Keratinocyte (primary cell): ENCODE results near the gene PAFAH2. TPM values are rescaled to one million over a fixed set of nuclear protein-coding genes. Genes with fewer than 3 reads are reported as not detected.

Experiments
- DNase-seq: peaks from one replicate; pipeline ENCODE4 v3.0.0-alpha.2; 2011; ENCODE audit warnings: low read depth, missing footprints, low spot score
- FAIRE-seq: peaks from 2 replicates; lab custom pipeline; 2011; peaks lifted over from hg19 to GRCh38; lab: Jason Lieb, UNC
- H2AFZ ChIP-seq: 2 replicates; pipeline ENCODE4 v1.6.0; 2012; ENCODE audit warnings: low read length, control low read depth, inconsistent platforms; ENCODE audit not compliant: control insufficient read depth
- H3K27ac ChIP-seq: 2 replicates; pipeline ENCODE4 v1.5.1; 2011; ENCODE audit warnings: low read length; ENCODE audit not compliant: control insufficient read depth, insufficient read depth
- H3K27me3 ChIP-seq: 3 replicates; pipeline ENCODE4 v1.6.0; 2011; ENCODE audit warnings: low read length; ENCODE audit not compliant: control insufficient read depth, insufficient read depth; ENCODE audit errors: extremely low read depth
- H3K36me3 ChIP-seq, 2 experiments: 2 replicates in 1 of 2; 3 replicates in 1 of 2; pipeline ENCODE4 v1.5.1; 2011; ENCODE audit warnings: low read length in 2 of 2, mild to moderate bottlenecking in 1 of 2; ENCODE audit not compliant: control insufficient read depth in 2 of 2, insufficient read depth in 2 of 2; ENCODE audit errors: extremely low read depth in 1 of 2
- H3K4me1 ChIP-seq: 3 replicates; pipeline ENCODE4 v1.5.1; 2011; ENCODE audit warnings: low read length; ENCODE audit not compliant: control insufficient read depth, insufficient read depth; ENCODE audit errors: extremely low read depth
- H3K4me2 ChIP-seq: 3 replicates; pipeline ENCODE4 v1.6.0; 2011; ENCODE audit warnings: low read depth, low read length; ENCODE audit not compliant: control insufficient read depth, insufficient read depth; ENCODE audit errors: extremely low read depth
- H3K4me3 ChIP-seq, 3 experiments: fragments of 200-600 bp in 1 of 3; sonication (generic) in 1 of 3; 2 replicates in 2 of 3; 3 replicates in 1 of 3; pipeline ENCODE4 v1.5.1; 2011 to 2016; ENCODE audit warnings: low read length in 3 of 3, mild to moderate bottlenecking in 3 of 3, control low read depth in 2 of 3, inconsistent platforms in 1 of 3, low read depth in 1 of 3, mixed read lengths in 1 of 3, mixed run types in 1 of 3, moderate library complexity in 1 of 3; ENCODE audit not compliant: control insufficient read depth in 2 of 3, insufficient read depth in 2 of 3; ENCODE audit errors: extremely low read depth in 1 of 3
- H3K79me2 ChIP-seq: 2 replicates; pipeline ENCODE4 v1.6.0; 2012; ENCODE audit warnings: low read length; ENCODE audit not compliant: control insufficient read depth, insufficient read depth
- H3K9ac ChIP-seq: 3 replicates; pipeline ENCODE4 v1.6.0; 2011; ENCODE audit warnings: low read length; ENCODE audit not compliant: control insufficient read depth, insufficient read depth; ENCODE audit errors: extremely low read depth
- H3K9me1 ChIP-seq: 3 replicates; pipeline ENCODE4 v1.6.0; 2011; ENCODE audit warnings: low read length; ENCODE audit not compliant: control insufficient read depth, insufficient read depth; ENCODE audit errors: extremely low read depth
- H3K9me3 ChIP-seq: 2 replicates; pipeline ENCODE4 v1.5.1; 2012; ENCODE audit warnings: low read depth, low read length; ENCODE audit not compliant: control insufficient read depth
- H4K20me1 ChIP-seq: 3 replicates; pipeline ENCODE4 v1.6.0; 2011; ENCODE audit warnings: low read length; ENCODE audit not compliant: control insufficient read depth, insufficient read depth; ENCODE audit errors: extremely low read depth
- EZH2 ChIP-seq: IDR thresholded peaks from one replicate; pipeline ENCODE4 v1.6.1; 2012; ENCODE audit warnings: inconsistent platforms, mild to moderate bottlenecking, low read length, moderate library complexity
- dilution Hi-C: fragments of 300-500 bp; cut with MboI; formaldehyde crosslinking; loops from one replicate; pipeline ENCODE4 v1.7.0; 2020; ENCODE audit warnings: low sequenced_read_pairs; ENCODE audit not compliant: extremely low pct_ligation_motif_present
- polyA plus RNA-seq, 5 experiments: library from polyadenylated mRNA; depleted of rRNA in 3 of 5; stranded (reverse) in 3 of 5; stranded (forward) in 1 of 5; unstranded in 1 of 5; fragments of >200 nt; gene quantifications; 1 replicate in 1 of 5; 2 replicates in 3 of 5; 3 replicates in 1 of 5; pipeline versions ENCODE4 v1.2.1 to v1.2.3, GENCODE V29; 2011 to 2012; ENCODE audit warnings: missing spikeins in 2 of 5, low read depth in 1 of 5, low replicate concordance in 1 of 5
- TF ChIP-seq, protein P1 (sequence below), 3 experiments: IDR thresholded peaks in 1 of 3; conservative IDR thresholded peaks in 1 of 3; optimal IDR thresholded peaks in 1 of 3; 2 replicates in 2 of 3; 3 replicates in 1 of 3; pipeline versions ENCODE3 to v1.5.1; 2011; ENCODE audit warnings: low read length in 3 of 3, mild to moderate bottlenecking in 3 of 3, moderate library complexity in 2 of 3, control low read depth in 1 of 3, inconsistent platforms in 1 of 3; ENCODE audit not compliant: insufficient read depth in 2 of 3; ENCODE audit errors: extremely low read depth in 1 of 3

PAFAH2 gene
- polyA plus RNA-seq, 1 donor (not counting 4 experiments of a cell fraction or from before 2014, with no cell fraction given) = 15.5 TPM

DNA sequence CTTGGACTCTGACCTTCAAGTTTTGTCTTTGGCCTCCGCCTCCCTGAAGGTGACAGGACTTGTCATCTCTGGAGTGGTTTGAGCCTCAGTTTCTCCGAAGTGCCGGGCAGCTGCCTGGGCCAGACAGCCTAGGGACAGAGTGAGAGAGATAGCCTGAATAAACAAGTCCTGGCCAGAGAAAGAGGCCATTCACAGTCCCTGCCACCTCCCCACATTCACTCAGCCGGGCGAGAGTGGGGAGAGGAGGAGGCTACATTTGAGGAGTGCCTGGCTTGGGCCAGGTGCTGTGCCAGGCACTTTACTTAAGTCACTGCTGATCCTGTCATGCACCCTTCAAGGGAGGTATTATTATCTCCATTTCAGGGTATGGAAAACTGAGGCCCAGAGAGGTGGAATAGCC, 27.2 kb upstream of the PAFAH2 start:
- Histone ChIP-seq H3K4me2 (no peak overlapping the region), H3K4me1 (peaks cover under 1% of the 10 kb centered on the region), H4K20me1 (no peaks in the 10 kb centered on the region), H2AFZ (no peak overlapping the region), H3K36me3 (no peaks in the 10 kb centered on the region), H3K9me1 (no peaks in the 10 kb centered on the region), H3K27ac (no peak overlapping the region), H3K27me3 (no peaks in the 10 kb centered on the region), H3K9ac (no peak overlapping the region), H3K9me3 (no peaks in the 10 kb centered on the region), H3K79me2 (no peaks in the 10 kb centered on the region), H3K4me3 (no peak overlapping the region)
- no peak for TF ChIP-seq EZH2
- TF ChIP-seq, protein P1, sequence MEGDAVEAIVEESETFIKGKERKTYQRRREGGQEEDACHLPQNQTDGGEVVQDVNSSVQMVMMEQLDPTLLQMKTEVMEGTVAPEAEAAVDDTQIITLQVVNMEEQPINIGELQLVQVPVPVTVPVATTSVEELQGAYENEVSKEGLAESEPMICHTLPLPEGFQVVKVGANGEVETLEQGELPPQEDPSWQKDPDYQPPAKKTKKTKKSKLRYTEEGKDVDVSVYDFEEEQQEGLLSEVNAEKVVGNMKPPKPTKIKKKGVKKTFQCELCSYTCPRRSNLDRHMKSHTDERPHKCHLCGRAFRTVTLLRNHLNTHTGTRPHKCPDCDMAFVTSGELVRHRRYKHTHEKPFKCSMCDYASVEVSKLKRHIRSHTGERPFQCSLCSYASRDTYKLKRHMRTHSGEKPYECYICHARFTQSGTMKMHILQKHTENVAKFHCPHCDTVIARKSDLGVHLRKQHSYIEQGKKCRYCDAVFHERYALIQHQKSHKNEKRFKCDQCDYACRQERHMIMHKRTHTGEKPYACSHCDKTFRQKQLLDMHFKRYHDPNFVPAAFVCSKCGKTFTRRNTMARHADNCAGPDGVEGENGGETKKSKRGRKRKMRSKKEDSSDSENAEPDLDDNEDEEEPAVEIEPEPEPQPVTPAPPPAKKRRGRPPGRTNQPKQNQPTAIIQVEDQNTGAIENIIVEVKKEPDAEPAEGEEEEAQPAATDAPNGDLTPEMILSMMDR (optimal IDR thresholded peaks at IDR 0.05 in 1 of 3, IDR thresholded peaks at IDR 0.05 in 1 of 3, conservative IDR thresholded peaks at IDR 0.05 in 1 of 3; ENCODE audit: extremely low read depth in 1 of 3, insufficient read depth in 2 of 3, low read length in 3 of 3) = no peak
- dilution Hi-C loops = no loop called here
- DNase-seq = no peak
- FAIRE-seq = no peak

DNA sequence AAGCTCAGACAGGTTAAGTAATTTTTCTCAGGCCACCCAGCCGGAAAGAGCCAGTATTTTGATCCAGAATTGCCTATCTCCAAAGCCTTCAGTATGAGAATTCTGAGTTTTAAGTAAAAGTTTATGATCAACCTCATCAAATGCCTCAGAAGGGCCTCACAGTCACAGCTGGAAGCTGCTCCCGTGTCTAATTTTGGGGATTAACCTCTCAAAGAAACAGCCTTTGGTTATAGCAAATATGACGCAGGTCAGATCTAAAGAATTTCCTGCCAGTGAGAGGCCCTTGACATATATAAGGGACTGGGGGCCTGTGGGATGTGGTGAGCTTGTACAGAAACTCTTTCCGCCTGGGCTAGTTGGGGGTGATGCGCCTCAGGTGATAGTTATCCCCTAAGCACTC, 26.0 kb upstream of the PAFAH2 start:
- no peak for DNase-seq
- H3K4me1 ChIP-seq = peaks cover 12% of the 10 kb centered on the region
- no peaks in the 10 kb centered on the region for H3K36me3 ChIP-seq
- H3K9me3 ChIP-seq = no peaks in the 10 kb centered on the region
- H3K27me3 ChIP-seq = no peaks in the 10 kb centered on the region
- no peak overlapping the region for H3K27ac ChIP-seq
- no peak overlapping the region for H3K9ac ChIP-seq
- FAIRE-seq = no peak
- H3K4me3 ChIP-seq = no peak overlapping the region
- no peak for TF ChIP-seq EZH2
- TF ChIP-seq, protein P1 (optimal IDR thresholded peaks at IDR 0.05 in 1 of 3, IDR thresholded peaks at IDR 0.05 in 1 of 3, conservative IDR thresholded peaks at IDR 0.05 in 1 of 3; ENCODE audit: extremely low read depth in 1 of 3, insufficient read depth in 2 of 3, low read length in 3 of 3) = no peak
- no peaks in the 10 kb centered on the region for H3K9me1 ChIP-seq
- no peak overlapping the region for H3K4me2 ChIP-seq
- H2AFZ ChIP-seq = no peak overlapping the region
- H3K79me2 ChIP-seq = no peaks in the 10 kb centered on the region
- dilution Hi-C loops = no loop called here
- H4K20me1 ChIP-seq = no peaks in the 10 kb centered on the region
